Fibroblast of skin of scalp (primary cell): Measurements from ENCODE around the gene STARD10.

Experiments
- DNase-seq: peaks from one replicate; pipeline ENCODE4 v3.0.0-alpha.2; 2013

STARD10 gene

DNA sequence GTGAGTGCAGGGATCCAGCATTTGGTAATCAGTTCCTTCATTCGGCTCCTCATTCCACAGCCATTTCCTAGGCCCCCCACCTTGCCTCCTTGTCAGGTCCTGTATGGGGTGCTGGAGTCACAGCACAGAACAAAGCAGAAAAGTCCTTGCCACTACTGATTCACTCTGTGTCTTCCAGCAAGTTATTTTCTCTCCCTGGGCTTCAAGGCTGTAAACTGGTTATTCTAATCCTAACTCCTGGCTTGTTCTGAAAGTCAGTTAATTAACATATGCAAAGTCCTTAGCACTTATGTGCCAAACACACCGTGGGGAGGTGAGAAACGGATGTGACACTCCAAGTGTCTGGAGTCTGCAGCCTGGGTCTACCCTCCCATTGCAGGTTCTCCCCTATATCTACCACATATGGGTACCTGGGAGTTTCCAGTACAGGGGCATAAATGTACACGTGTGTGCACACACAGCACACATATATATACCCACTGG lies 89.0 kb downstream of the STARD10 start:
- DNase-seq, result no peak
